ENCODE measurements around the gene KCND3. TPM values are rescaled to one million over a fixed set of nuclear protein-coding genes. Genes with fewer than 3 reads are reported as not detected.

KCND3 gene
- total RNA-seq, 4 donors from 2014 or later = 1.4 to 3.5 (median 3.0) TPM

- Histone ChIP-seq H3K27me3 (no peaks in the 10 kb centered on the region), H3K9me3 (no peaks in the 10 kb centered on the region), H3K36me3 (no peaks in the 10 kb centered on the region), H3K4me1 (no peaks in the 10 kb centered on the region), H3K27ac (no peak overlapping the region), H3K4me3 (no peak overlapping the region)
- intact Hi-C loops (cut with DNase I; ENCODE audit: low total_unique reads) (no loop called here), in situ Hi-C loops (cut with MboI; ENCODE audit: low pct_ligation_motif_present in 1 of 4, low pct_unique_long_range_greater_than_20kb in 1 of 4, low sequenced_read_pairs in 3 of 4) (no loop called here)
- TF ChIP-seq POLR2AphosphoS5 (IDR thresholded peaks at IDR 0.05) = no peak
- TF ChIP-seq EP300 (IDR thresholded peaks at IDR 0.05; ENCODE audit: low read depth) = no peak
- TF ChIP-seq CTCF (IDR thresholded peaks at IDR 0.05) = no peak
- TF ChIP-seq POLR2A (IDR thresholded peaks at IDR 0.05) = no peak
- DNase-seq = no peak
- 64 to 68% methylated on average over 1 to 8 of the region's 8 CpGs for WGBS, 2 donors (ENCODE audit: low coverage in 1 of 2)
Observed at GRCh38 chr1:111888740-111889376, 100.6 kb downstream of the KCND3 start.

- H3K27ac ChIP-seq = no peak overlapping the region
- in situ Hi-C loops (cut with MboI; ENCODE audit: low pct_ligation_motif_present in 1 of 4, low pct_unique_long_range_greater_than_20kb in 1 of 4, low sequenced_read_pairs in 3 of 4) (no loop called here), intact Hi-C loops (cut with DNase I; ENCODE audit: low total_unique reads) (no loop called here)
- no peaks in the 10 kb centered on the region for H3K36me3 ChIP-seq
- no peak for DNase-seq
- H3K4me1 ChIP-seq = no peaks in the 10 kb centered on the region
- no peak for TF ChIP-seq EP300 (IDR thresholded peaks at IDR 0.05; ENCODE audit: low read depth)
- TF ChIP-seq POLR2AphosphoS5 (IDR thresholded peaks at IDR 0.05) = no peak
- no peak for TF ChIP-seq CTCF (IDR thresholded peaks at IDR 0.05)
- no peak for TF ChIP-seq POLR2A (IDR thresholded peaks at IDR 0.05)
- 67 to 83% methylated on average over 1 of the region's 1 CpG for WGBS, 2 donors (ENCODE audit: low coverage in 1 of 2)
- no peak overlapping the region for H3K4me3 ChIP-seq
- H3K27me3 ChIP-seq = no peaks in the 10 kb centered on the region
- H3K9me3 ChIP-seq = no peaks in the 10 kb centered on the region
Observed at GRCh38 chr1:111887875-111888274, 101.6 kb downstream of the KCND3 start.

- in situ Hi-C loops (cut with MboI; ENCODE audit: low pct_ligation_motif_present in 1 of 4, low pct_unique_long_range_greater_than_20kb in 1 of 4, low sequenced_read_pairs in 3 of 4) = no loop called here
- H3K27me3 ChIP-seq = no peaks in the 10 kb centered on the region
Observed at GRCh38 chr1:111887385-111887784, 102.1 kb downstream of the KCND3 start.

GRCh38 chr1:111886741-111887140 is 102.7 kb downstream of the KCND3 start:
- H3K4me3 ChIP-seq = no peak overlapping the region
- H3K4me1 ChIP-seq = no peaks in the 10 kb centered on the region
- in situ Hi-C loops (cut with MboI; ENCODE audit: low pct_ligation_motif_present in 1 of 4, low pct_unique_long_range_greater_than_20kb in 1 of 4, low sequenced_read_pairs in 3 of 4) = no loop called here
- no peaks in the 10 kb centered on the region for H3K27me3 ChIP-seq
- H3K9me3 ChIP-seq = no peaks in the 10 kb centered on the region
- DNase-seq = no peak
- intact Hi-C loops (cut with DNase I; ENCODE audit: low total_unique reads) = no loop called here
- H3K27ac ChIP-seq = no peak overlapping the region
- TF ChIP-seq EP300 (IDR thresholded peaks at IDR 0.05; ENCODE audit: low read depth) (no peak), POLR2A (IDR thresholded peaks at IDR 0.05) (no peak), POLR2AphosphoS5 (IDR thresholded peaks at IDR 0.05) (no peak), CTCF (IDR thresholded peaks at IDR 0.05) (no peak)
- WGBS, 2 donors (ENCODE audit: low coverage in 1 of 2) = 61% methylated on average over 2 of the region's 2 CpGs; no CpG with 5 or more reads in 1 of the 2 donors
- no peaks in the 10 kb centered on the region for H3K36me3 ChIP-seq

More at GRCh38 chr1:111887385-111887784, 102.1 kb downstream of the KCND3 start:
- Histone ChIP-seq H3K9me3 (no peaks in the 10 kb centered on the region), H3K4me3 (no peak overlapping the region), H3K4me1 (no peaks in the 10 kb centered on the region), H3K36me3 (no peaks in the 10 kb centered on the region), H3K27ac (no peak overlapping the region)
- TF ChIP-seq EP300 (IDR thresholded peaks at IDR 0.05; ENCODE audit: low read depth) = no peak
- no peak for TF ChIP-seq CTCF (IDR thresholded peaks at IDR 0.05)
- TF ChIP-seq POLR2A (IDR thresholded peaks at IDR 0.05) = no peak
- TF ChIP-seq POLR2AphosphoS5 (IDR thresholded peaks at IDR 0.05) = no peak
- DNase-seq = no peak
- intact Hi-C loops (cut with DNase I; ENCODE audit: low total_unique reads) = no loop called here
- 32 to 57% methylated on average over 3 of the region's 3 CpGs for WGBS, 2 donors (ENCODE audit: low coverage in 1 of 2)
